GM21447 (cell line): ENCODE data around the gene POLR3H.

Source experiments
- ATAC-seq: cut with Tn5 transposase; IDR thresholded peaks from one replicate; pipeline ENCODE4 v1.9.1; 2021; ENCODE audit not compliant: unreplicated experiment

Gene POLR3H

DNA sequence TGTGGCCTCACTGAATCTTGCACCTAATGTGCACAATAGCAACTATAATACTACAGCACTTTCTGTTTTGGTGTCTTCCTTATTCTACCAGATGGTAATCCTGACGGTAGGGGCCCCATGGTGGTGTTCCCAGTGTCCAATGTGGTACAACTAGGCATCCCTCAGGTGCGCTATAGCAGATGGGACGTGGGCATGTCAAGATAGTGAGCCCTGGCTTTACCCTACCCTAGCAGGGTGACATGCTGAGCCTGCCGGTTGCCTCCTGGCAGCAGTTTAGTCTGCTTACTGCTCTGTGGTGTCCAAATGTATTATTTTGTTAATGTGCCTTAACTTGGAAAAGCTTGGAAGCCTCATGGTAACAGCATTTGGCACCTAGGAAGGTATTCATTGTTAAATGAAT lies 56.2 kb downstream of the POLR3H start:
- no peak for ATAC-seq

DNA sequence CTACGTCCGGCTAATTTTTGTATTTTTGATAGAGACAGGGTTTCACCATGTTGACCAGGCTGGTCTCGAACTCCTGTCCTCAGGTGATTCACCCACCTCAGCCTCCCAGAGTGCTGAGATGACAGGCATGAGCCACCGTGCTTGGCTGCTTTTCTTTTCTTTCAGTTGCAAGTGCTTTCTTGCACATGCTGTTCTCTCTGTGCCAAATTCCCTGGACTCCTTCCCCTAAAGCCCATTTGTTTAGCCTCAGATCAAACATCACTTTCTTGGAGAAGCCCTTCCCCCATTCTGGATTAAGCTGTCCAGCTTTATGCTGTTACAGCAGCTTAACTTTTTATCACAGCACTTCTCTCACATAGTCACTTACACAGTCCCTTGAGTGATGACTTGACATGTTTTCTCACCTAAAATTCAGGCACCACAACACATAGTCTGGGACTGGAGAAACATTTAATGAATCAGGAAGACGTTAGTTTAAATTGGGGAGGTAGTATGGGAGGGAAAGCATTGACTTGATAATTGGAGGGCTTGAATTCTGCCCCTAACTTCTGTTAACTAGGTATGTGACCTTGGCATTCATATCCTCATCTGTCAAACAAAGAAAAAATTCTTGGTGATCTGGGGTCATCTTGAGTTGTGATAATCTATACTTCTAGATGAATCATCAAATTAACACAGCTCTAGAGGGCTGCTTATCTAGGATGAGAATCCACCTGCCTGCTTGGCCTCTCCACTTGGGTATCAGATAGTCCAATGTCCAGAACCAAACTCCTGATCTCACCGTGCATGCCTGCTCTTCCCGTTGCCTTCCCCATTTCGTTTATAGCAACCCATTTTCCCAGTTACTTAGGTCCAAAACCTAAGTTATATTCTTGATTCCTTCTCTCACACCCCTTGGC lies 57.0 kb downstream of the POLR3H start:
- no peak for ATAC-seq

DNA sequence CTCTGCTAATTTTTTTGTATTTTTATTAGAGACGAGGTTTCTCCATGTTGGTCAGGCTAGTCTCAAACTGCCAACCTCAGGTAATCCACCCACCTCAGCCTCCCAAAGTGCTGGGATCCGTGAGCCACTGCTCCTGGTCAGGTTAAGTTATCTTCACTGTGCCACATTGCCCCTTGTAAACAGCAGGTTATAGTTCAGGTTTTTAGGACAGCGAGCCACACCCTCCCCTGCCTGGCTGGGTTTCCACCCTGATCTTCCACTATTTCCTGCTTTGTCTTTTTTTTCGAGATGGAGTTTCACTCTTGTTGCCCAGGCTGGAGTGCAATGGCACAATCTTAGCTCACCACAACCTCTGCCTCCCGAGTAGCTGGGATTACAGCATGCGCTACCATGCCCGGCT lies 59.2 kb downstream of the POLR3H start:
- no peak for ATAC-seq

DNA sequence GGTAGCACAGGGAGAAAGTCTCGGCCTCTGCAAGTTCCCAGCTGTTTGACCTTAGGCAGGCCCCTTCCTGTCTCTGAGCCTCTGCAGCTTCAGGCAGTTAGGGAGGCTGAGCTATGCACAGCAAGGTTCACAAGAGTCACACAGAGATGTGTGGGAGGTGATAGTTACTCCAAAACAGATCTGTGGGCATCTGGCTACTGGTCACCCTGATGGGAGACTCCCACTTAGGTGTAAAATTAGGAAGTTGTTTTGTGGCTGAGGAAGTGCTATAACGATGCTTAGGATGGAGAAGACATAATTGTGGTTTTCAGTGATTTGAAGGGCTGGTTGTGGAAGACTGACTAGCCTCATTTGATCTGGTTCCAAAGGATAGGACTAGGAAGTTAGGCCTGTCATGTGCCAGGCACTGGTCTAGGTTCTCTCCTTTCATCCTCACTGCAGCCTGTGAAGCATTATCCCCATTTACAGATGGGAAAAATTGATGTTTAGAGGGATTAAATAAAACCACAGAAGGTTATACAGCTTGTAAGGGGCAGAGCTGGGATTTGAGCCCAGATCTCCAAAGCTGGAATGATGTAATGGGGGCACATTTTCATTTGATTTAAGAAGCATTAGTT lies 61.8 kb downstream of the POLR3H start:
- no peak for ATAC-seq

DNA sequence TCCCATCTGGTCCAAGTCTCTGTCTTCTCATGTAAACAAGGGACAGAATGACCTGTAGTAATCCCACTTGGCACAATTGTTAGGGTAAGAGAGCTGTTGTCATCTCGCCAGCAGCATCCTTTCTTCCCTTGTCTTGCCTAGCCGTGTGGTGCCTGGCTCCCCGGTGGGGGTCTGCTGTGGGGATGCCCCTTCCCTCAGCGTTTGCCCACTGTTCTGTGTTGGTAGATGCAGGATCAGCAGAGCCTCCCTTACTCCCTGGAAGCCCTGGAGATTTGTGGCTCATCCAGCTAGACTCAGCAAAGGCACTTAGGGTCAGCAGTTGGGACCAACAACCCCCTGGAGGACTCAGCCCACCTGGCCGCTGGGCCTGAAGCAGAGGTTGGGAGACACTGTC lies 62.3 kb downstream of the POLR3H start:
- ATAC-seq = no peak

DNA sequence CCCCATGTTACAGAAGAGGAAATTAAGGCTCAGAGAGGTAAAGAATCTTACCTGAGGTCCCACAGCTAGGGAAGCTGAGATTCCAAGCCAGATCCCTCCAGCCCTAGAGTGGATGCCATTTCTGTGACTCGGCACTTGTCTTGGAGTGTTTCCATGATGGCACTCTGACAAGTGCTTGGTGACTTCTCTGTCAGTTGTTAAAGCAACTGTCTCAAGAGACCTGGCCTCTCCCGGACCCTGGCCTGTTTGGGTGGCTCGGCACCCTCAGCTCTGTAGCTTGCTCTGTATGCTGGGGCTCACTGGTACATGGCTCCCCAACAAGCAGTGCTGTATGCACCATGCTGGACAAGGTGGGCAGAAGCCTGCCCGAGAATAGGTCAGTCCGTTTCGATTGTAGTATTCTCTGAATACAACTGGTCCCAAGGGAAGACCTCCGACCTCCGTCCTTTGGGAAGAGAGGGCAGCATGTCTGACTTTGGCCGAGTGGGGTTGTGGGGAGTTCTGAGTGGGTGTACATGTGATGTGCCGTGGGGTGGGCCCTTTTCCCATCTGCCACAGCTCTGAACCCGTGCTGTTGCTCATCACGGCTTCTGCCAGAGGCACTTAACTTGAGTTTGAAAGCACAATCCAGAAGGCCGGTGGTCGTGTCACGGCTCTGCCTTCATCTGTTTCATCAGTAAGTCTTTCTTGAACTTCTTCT lies 63.0 kb downstream of the POLR3H start:
- no peak for ATAC-seq

DNA sequence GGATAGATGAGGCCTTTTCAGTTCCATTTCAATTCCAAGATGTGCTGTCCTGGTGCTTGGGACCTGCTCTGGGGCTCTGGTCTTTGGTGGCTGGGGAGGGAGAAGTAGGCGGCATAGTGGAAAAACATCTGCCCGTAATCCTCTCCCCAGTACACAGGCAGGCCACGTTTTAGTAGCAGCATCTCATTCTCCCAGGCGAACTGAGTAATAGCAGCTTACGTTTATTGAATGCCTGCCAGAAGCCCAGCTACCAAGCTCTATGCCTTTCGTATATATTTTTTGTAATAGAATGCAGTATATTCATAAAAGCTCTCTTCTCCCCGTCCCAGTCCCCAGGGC lies 63.9 kb downstream of the POLR3H start:
- no peak for ATAC-seq

DNA sequence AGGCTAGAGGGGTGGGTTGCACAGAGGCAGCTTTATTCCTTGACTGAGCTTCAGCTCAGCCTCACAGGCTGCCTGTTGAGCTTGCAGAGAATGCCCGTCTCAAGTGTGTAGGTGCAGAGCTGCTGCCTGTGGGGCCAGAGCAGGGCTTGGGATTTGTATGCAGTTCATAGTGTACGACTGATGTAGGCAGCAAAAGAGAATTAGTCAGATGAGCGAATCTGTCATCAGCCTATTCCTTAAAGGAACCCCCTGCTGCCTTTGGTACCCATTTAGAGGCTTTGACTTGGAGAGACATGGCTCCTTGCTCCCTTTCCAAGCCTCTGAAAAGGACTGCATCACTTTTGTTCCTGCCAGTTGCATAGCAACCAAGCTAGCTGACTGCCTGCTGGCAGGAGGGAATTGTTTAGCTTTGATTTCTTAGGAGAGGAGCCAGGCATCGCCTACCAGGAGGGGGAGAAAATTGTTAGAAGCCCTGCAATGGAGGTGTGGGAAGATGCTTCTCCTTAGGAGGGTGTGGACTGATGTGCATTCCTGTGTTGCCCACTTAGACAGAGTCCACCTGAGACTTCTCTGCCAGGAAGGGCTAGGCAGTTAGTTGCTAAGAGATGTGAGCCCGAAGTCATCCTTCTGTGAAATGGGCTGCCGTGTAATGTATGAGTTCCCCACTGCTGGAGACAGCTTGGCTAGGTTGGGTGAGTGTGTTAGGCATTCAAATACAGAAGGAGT lies 64.4 kb downstream of the POLR3H start:
- ATAC-seq = no peak

DNA sequence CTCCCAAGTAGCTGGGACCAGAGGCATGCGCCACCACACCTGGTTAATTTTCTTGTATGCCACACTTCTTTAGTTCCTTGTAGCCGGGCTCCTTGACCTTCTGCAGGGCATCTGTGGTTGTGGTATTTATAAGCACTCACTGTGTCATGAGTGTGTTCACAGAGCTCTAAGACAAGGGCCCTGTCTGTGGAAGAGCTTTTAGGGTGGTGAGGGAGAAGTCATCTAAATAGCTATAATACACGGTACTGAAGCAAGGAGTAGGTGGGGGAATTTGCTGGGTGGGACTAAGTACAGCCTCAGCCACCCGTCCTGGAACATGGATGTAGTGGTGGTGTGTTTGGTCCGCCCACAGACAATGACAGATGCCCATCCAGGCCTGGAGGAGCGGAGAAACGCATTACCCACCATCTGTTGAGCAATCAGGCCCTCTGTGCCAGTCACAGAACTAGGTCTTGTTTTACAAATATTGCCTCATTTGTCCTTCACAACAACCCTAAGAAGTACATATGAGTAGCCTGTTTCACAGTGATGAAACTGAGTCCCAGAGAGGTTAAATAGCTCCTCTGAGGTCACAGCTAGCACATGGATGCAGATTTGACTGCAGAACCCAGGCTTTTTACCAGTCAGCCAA lies 65.3 kb downstream of the POLR3H start:
- no peak for ATAC-seq

DNA sequence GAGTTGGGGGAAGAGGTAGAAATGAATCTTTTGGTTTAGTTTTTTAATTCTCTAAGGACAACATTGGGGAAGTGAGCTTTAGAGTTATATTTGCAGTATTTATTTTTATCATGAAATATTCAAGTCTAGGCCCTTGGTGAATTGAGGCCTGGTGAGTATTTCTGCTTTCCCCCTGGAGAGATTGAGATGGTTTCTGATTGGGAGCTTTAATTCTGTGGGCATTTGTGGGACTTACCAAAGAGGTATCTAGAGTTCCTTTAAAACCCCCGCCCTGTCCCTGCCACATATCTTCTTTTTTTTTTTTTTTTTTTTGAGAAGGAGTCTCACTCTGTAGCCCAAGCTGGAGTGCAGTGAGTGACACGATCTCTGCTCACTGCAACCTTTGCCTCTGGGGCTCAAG lies 65.8 kb downstream of the POLR3H start:
- ATAC-seq = no peak
